GM12872 (cell line): ENCODE results near the gene MRPL18.

ENCODE experiments used
- CTCF ChIP-seq: IDR thresholded peaks from 3 replicates; pipeline ENCODE4 v1.5.1; 2011; ENCODE audit warnings: low read depth, mild to moderate bottlenecking, low read length, moderate library complexity; ENCODE audit not compliant: insufficient read depth

Gene MRPL18

GRCh38 chr6:159809149-159809548 is 18.9 kb downstream of the MRPL18 start:
- no peak for TF ChIP-seq CTCF

- TF ChIP-seq CTCF, result no peak
Measured at GRCh38 chr6:159813781-159814180, 23.5 kb downstream of the MRPL18 start.

GRCh38 chr6:159815410-159815809 is 25.1 kb downstream of the MRPL18 start:
- TF ChIP-seq CTCF, result no peak

- TF ChIP-seq CTCF, result no peak
Measured at GRCh38 chr6:159817951-159818739, 27.9 kb downstream of the MRPL18 start.

- no peak for TF ChIP-seq CTCF
Measured at GRCh38 chr6:159819098-159819497, 28.8 kb downstream of the MRPL18 start.

GRCh38 chr6:159819932-159820640 is 29.8 kb downstream of the MRPL18 start:
- TF ChIP-seq CTCF, result no peak

GRCh38 chr6:159821122-159821521 is 30.9 kb downstream of the MRPL18 start:
- no peak for TF ChIP-seq CTCF
